ENCODE data around the gene ZNF202.
"Not testable (repeated sequence)": the region's sequence is repeated elsewhere in the genome, so short reads cannot be mapped to it uniquely, and the experiment has no call there.

Gene ZNF202

DNA sequence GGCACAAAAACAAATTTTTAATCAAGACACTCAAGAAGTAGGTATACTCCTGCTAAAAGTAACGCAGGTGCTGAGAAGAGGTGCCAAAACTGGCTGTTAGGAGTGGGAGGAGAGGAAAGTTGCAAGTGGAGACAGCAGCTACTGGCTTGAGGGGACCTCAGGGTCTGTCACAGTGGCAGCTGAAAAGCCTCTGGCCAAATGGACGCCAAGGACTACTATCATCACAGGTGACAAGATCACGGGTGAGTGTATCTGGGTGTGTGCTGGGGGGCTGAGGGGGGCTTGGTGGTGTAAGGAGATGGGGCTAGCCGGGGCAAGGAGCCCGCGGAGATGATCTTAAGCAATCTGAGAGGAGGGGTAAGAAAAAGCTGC is 687 bp downstream of the ZNF202 start:
- no peak for DNase-seq

- DNase-seq = no peak
These were observed 3.1 kb downstream of the ZNF202 start for GRCh38 chr11:123738374-123738773.

- no peak for DNase-seq
These were observed 4.7 kb downstream of the ZNF202 start for GRCh38 chr11:123736769-123737168.

- DNase-seq = no peak
These were observed 11.9 kb downstream of the ZNF202 start for GRCh38 chr11:123729602-123730001.

DNA sequence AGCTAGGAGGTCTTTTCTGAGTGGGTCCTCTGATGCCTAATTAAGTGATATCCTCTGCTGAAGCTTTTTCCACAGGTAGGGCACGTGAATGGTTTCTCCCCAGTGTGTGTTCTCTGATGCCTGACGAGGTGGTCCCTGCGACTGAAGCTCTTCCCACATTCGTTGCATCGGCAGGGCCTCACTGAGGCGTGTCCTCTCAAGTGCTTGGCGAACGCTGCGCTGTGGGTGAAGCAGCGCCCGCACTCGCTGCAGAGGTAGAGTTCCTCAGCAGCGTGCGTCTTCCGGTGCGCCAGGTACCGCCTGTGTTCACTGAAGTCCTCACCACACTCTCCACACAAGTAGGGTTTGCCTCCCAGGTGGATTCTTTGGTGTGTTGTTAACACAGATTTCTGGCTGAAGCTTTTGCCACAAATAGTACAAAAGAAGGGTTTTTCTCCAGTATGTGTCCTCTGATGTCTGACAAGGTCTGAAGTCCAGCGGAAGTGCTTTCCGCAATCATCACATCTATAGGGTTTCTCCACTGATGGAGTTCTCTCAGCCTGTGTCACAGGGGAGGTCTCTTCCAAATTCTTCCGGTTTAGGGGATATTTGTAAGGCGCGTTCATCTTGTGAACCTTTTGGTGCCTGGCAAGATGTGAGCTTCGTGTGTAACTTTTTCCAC is 15.3 kb downstream of the ZNF202 start:
- no peak for DNase-seq

DNA sequence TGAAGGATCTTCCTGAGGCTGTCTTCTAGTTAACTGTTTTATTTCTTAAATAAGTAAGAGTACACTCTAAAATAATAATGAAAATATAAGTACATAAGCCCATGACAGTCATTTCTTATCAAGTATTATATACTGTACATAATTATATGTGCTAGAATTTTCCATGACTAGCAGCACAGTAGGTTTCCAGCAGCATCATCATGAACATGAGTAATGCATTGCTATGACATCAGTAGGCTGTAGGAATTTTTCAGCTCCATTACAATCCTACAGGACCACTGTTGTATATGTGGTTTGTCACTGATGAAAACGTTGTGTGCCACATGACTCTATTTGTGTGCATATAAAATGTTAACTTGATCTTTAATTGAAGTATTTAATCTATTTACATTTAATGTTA is 22.0 kb downstream of the ZNF202 start:
- no peak for DNase-seq

DNA sequence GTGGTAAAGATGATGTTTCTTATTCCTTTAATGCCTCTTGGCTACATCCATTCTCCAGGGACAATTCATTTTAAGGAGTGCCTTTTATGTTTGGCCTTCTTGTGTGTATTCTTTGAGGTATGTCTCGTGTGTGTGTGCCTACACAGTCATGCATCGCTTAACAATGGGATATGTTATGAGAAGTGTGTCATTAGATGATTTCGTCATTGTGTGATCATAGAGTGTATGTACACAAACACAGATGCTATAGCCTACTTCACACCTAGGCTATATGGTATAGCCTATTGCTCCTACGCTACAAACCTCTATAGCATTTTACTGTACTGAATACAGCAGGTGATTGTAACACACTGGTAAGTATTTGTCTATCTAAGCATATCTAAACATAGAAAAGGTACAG is 23.0 kb downstream of the ZNF202 start:
- no peak for DNase-seq

GRCh38 chr11:123718063-123718462 is 23.4 kb downstream of the ZNF202 start:
- DNase-seq = no peak

GRCh38 chr11:123712627-123713026 is 28.8 kb downstream of the ZNF202 start:
- DNase-seq = not testable (repeated sequence)

DNA sequence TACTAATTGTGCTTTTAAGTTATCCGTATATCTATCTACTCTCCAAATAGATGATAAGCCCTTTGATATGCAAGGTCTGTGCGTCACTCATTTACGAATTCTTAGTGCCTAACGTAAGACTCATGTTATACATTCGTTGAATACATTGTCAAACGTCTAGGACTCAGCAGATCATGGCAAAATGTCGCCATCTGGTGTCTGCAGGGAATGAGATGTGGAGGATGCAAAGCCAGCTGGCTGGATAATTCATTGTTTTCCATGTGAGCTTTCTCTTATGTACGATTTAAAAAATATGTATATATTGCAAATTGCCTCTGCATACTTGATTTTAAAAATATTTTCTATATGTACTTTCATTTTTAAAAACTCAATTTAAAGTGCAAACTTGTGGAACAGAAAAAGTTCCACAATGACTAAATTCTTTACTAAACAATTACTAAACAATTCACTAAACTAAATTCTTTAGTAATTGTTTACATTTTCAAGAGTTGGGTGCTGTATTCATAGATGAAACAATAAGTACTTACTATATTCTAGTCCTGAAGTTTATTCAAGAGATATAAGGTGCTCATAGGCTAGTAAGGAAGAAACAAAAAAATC is 33.8 kb downstream of the ZNF202 start:
- peak; percentile 54 for DNase-seq

GRCh38 chr11:123707206-123707605 is 34.3 kb downstream of the ZNF202 start:
- DNase-seq = no peak

DNA sequence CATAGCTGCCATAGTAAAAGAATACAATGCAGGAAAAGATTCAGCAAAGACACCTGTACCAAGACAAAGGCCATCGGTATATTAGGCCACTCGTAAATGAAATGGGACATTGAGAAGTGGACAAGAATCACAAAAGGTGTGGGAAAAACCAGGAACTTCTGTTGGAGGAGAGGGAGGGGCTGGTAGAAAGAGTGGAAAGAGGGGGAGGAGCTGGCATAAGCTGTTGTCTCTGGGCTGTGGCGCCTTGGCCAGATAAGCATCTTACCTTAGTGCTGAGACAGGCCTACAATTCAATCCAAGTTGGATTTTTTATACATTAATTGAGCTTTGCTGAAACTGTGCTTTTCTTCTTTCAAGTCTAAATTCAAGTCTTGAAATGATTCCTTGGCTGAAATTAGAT is 37.1 kb downstream of the ZNF202 start:
- DNase-seq = no peak

DNA sequence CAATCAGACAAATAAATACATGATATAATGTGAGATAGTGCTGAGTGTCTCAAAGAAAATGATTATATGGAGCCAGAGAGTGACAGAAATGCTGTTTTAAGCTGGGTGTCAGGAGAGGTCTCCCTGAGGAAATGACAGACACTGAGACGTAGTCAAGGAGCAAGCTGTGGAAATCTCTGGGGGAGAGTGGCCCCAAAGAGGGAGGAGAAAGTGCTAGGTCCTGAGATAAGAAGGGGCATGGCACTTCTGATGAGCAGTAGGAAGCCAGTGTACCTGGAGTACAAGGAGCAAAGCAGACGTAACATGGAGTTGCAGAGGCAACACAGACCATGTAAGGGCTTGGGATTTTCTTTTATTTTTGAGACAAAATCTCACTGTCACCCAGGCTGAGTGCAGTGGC is 38.8 kb downstream of the ZNF202 start:
- DNase-seq = no peak

GRCh38 chr11:123702139-123702538 is 39.3 kb downstream of the ZNF202 start:
- no peak for DNase-seq

DNA sequence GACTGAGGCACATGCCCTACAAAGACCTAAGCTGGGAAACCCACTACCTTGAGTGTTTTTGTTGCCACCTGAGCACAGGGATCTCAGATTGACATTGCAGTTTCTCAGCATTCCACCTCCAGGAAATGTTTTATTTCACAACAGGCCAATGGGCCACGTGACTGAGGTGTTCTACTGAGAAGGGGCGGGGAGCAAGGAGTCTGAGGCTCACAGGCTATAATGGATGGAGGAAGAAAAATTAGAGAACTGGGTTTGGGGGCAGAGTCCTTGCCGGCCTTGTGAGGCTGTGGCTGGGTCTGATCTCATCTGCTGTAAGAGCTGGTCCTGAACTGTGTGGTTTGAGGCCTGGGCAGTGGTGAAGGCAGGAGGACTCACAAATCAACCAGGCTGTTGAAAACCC is 40.7 kb downstream of the ZNF202 start:
- no peak for DNase-seq

- no peak for DNase-seq
These were observed 42.8 kb downstream of the ZNF202 start for GRCh38 chr11:123698546-123699127.

DNA sequence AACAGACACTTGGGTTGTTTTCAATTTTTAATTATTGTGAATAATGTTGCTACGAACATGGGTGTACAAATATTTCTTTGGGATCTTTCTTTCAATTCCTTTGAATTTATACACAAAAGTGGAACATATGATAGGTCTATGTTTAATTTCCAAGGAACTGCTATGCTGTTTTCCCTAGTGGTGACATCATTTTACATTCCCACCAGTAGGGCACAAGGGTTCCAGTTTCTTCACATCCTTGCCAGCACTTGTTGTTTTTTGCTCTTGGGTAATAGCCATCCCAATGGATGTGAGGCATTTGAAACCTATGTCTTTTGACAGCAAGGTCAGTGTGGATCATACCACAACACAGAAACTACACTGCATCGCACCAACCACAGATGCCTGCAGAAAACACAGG is 45.3 kb downstream of the ZNF202 start:
- no peak for DNase-seq

DNA sequence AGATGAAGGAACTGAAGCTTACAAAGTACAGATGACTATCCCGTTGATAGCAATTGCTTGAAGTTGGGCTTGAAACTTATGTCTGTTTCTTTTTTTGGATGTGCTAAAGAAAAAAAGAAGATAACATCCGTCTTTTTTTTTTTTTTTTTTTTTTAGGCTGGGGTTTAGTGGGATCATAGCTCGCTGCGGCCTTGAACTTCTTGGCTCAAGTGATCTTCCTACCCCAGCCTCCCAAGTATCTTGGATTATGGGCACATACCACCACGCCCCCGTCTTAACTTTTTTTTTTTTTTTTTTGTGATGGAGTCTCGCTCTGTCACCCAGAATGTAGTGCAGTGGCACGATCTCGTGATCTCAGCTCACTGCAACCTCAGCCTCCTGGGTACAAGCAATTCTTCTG is 46.2 kb downstream of the ZNF202 start:
- no peak for DNase-seq

GRCh38 chr11:123694551-123694950 is 46.9 kb downstream of the ZNF202 start:
- DNase-seq = no peak

DNA sequence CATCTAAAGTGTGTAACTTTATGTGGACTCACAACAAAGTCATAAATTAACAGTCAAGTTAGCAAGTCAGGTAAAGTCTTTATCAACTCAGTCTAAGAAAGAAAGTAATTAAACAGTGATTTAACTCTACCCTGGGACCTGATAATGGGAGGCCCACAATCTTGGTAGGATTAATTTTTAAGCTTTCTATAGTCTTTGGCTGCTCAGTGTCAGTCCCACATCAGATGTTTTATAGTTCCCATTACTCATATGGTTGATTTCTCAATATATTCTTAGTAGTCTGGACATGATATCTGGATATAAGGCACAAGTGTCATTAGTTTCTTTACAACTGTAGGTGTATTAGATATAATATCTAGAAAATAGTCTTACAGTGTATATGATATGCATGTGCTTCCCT is 48.5 kb downstream of the ZNF202 start:
- DNase-seq = no peak

DNA sequence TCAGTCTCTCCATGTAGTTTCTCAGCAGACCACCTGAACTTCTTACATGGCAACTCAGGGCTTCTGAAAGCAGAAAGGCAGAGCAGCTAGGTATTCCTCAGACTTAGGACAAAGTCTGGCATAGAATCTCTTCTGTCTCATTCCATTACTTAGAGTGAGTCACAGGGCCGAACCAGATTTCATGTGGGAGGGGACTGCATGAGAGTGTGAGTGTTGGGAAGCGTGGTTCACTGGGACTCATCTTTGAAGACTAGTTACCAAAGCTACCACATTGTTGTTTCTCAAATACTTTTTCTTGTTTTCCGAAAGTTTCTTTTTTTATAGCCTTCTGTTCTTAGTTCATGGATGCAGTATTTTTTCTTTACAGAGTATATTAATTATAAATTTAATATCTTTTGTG is 51.0 kb downstream of the ZNF202 start:
- peak; percentile 78 for DNase-seq

- DNase-seq = no peak
These were observed 56.9 kb downstream of the ZNF202 start for GRCh38 chr11:123684601-123685000.

DNA sequence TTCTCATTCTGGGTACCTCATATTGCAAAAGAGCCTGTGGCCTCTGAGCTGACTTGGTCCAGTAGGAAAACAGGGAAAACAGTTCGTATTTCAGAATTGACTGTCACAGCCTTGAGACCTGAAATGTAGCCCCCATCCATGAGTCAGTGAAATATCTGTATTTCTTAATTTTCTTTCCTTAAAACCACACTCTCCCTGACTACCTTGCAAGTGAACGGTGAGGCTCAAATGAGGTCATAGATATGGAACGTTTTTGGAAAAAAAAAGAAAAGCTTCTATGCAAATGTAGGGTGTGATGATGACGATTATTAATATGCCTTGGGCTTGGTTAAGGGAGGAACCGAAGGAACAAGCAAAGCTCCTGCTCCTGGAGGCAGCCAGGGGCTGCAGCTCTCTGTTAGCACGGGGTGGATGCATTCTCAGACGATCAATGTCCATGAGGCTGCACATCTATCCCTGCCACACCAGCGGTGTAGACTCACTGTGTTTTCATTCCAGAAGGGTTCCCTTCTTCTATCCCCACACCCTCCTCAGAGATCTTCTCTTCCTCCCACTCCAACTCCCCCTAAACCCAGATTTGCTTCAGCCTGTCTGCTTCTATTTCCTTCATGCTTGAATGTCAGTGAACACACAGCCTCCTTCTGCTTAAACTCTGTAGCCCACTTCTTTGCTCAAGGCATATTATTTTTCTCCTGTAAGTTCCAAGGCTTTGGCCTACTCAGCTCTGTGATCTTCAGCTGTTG is 57.9 kb downstream of the ZNF202 start:
- DNase-seq = no peak
